NB4 (cell line): ENCODE results near the gene TMEM88.

Experiments
- MAX ChIP-seq: IDR thresholded peaks from 2 replicates; pipeline ENCODE4 v1.6.1; 2011; ENCODE audit warnings: low read depth, low read length
- POLR2A ChIP-seq: IDR thresholded peaks from 2 replicates; pipeline ENCODE4 v1.6.1; 2011; ENCODE audit warnings: mild to moderate bottlenecking; ENCODE audit not compliant: insufficient read length; ENCODE audit errors: extremely low read depth
- TF ChIP-seq, protein P1 (sequence below): IDR thresholded peaks from one replicate; pipeline ENCODE4 v1.5.1; 2012; ENCODE audit warnings: low read depth, low read length

GRCh38 chr17:7873051-7873450 lies 18.2 kb downstream of the TMEM88 start:
- TF ChIP-seq, protein P1, sequence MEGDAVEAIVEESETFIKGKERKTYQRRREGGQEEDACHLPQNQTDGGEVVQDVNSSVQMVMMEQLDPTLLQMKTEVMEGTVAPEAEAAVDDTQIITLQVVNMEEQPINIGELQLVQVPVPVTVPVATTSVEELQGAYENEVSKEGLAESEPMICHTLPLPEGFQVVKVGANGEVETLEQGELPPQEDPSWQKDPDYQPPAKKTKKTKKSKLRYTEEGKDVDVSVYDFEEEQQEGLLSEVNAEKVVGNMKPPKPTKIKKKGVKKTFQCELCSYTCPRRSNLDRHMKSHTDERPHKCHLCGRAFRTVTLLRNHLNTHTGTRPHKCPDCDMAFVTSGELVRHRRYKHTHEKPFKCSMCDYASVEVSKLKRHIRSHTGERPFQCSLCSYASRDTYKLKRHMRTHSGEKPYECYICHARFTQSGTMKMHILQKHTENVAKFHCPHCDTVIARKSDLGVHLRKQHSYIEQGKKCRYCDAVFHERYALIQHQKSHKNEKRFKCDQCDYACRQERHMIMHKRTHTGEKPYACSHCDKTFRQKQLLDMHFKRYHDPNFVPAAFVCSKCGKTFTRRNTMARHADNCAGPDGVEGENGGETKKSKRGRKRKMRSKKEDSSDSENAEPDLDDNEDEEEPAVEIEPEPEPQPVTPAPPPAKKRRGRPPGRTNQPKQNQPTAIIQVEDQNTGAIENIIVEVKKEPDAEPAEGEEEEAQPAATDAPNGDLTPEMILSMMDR = no peak
- TF ChIP-seq POLR2A = no peak
- no peak for TF ChIP-seq MAX
